SK-N-SH (cell line): ENCODE results near the gene INSYN2B.

ENCODE experiments used
- CHD2 ChIP-seq: fragments of 150-350 bp; IDR thresholded peaks from 2 replicates; pipeline ENCODE4 v1.6.1; 2018; ENCODE audit warnings: low read length; ENCODE audit not compliant: partially characterized antibody
- CTCF ChIP-seq: fragments of 200-600 bp; sonication (generic); IDR thresholded peaks from 2 replicates; pipeline ENCODE4 v1.6.1; 2017; ENCODE audit warnings: antibody characterized with exemption, mild to moderate bottlenecking, moderate library complexity
- EP300 ChIP-seq, 2 experiments: IDR thresholded peaks; 2 replicates each; pipeline versions ENCODE4 v1.4.0 to v1.6.1; 2012; ENCODE audit warnings: borderline replicate concordance in 1 of 2, low read depth in 1 of 2, low read length in 1 of 2
- GABPA ChIP-seq: IDR thresholded peaks from 2 replicates; pipeline ENCODE4 v1.4.0; 2012; ENCODE audit warnings: low read depth, mild to moderate bottlenecking
- JUND ChIP-seq: IDR thresholded peaks from 2 replicates; pipeline ENCODE4 v1.4.0; 2012
- PBX3 ChIP-seq: IDR thresholded peaks from 2 replicates; pipeline ENCODE4; 2012
- RCOR1 ChIP-seq: fragments of 150-350 bp; IDR thresholded peaks from 2 replicates; pipeline ENCODE4 v1.6.1; 2017; ENCODE audit warnings: antibody characterized with exemption, low read length
- REST ChIP-seq: IDR thresholded peaks from 2 replicates; pipeline ENCODE4 v1.6.1; 2012; ENCODE audit warnings: mild to moderate bottlenecking, low read depth, low read length, moderate library complexity
- RFX5 ChIP-seq: IDR thresholded peaks from 2 replicates; pipeline ENCODE4 v1.6.1; 2012; ENCODE audit warnings: mild to moderate bottlenecking, improper control_type of control experiment, low read length
- SIN3A ChIP-seq: IDR thresholded peaks from 2 replicates; pipeline ENCODE4 v1.6.1; 2012; ENCODE audit warnings: low read depth, mild to moderate bottlenecking, low read length, moderate library complexity, borderline replicate concordance

- TF ChIP-seq JUND (no peak), CTCF (no peak), EP300 (IDR thresholded peaks at IDR 0.05; ENCODE audit: borderline replicate concordance in 1 of 2, low read depth in 1 of 2, low read length in 1 of 2) (no peak), PBX3 (no peak), GABPA (no peak), RCOR1 (no peak), CHD2 (no peak), REST (no peak), SIN3A (no peak), RFX5 (no peak)
Measured at GRCh38 chr5:169831331-169831730, 149.0 kb downstream of the INSYN2B start.
